Muscle of back (tissue), 11 donors: ENCODE results near the gene SLC19A2. TPM values are rescaled to one million over a fixed set of nuclear protein-coding genes. Genes with fewer than 3 reads are reported as not detected.
A peak's percentile ranks its signal among the peaks of the same experiment; 100 is the strongest.
"Not testable (repeated sequence)": the region's sequence is repeated elsewhere in the genome, so short reads cannot be mapped to it uniquely, and the experiment has no call there.

ENCODE experiments used
- DNase-seq, 3 donors: peaks; one replicate each; pipeline versions ENCODE4 v3.0.0 to v3.0.0-alpha.2; 2013
- polyA plus RNA-seq, 10 donors: library from polyadenylated mRNA; unstranded; fragments of 120-200 nt; gene quantifications; one replicate each; pipeline ENCODE4 v1.2.1, GENCODE V29; 2013; ENCODE audit not compliant: insufficient read length in 10 of 10

The SLC19A2 gene
- polyA plus RNA-seq, 10 donors: 5.7 to 8.2 (median 7.7) TPM

- DNase-seq: no peak
Observed at GRCh38 chr1:169510060-169510459, 24.3 kb upstream of the SLC19A2 start.

GRCh38 chr1:169509354-169509753 lies 23.6 kb upstream of the SLC19A2 start:
- DNase-seq: no peak

GRCh38 chr1:169508432-169509338 lies 22.9 kb upstream of the SLC19A2 start:
- no peak for DNase-seq

GRCh38 chr1:169507413-169507812 lies 21.7 kb upstream of the SLC19A2 start:
- no peak for DNase-seq

- not testable (repeated sequence) for DNase-seq
Observed at GRCh38 chr1:169503601-169504000, 17.9 kb upstream of the SLC19A2 start.

GRCh38 chr1:169499807-169500206 lies 14.1 kb upstream of the SLC19A2 start:
- DNase-seq: no peak

- no peak for DNase-seq
Observed at GRCh38 chr1:169497317-169497716, 11.6 kb upstream of the SLC19A2 start.

- DNase-seq: no peak
Observed at GRCh38 chr1:169495916-169496315, 10.2 kb upstream of the SLC19A2 start.

- no peak for DNase-seq
Observed at GRCh38 chr1:169495046-169495775, 9.5 kb upstream of the SLC19A2 start.

- DNase-seq: no peak
Observed at GRCh38 chr1:169494343-169494742, 8.6 kb upstream of the SLC19A2 start.

- no peak for DNase-seq
Observed at GRCh38 chr1:169493251-169493650, 7.5 kb upstream of the SLC19A2 start.

- no peak for DNase-seq
Observed at GRCh38 chr1:169491845-169492281, 6.1 kb upstream of the SLC19A2 start.

GRCh38 chr1:169488157-169488556 lies 2.4 kb upstream of the SLC19A2 start:
- no peak for DNase-seq

- no peak for DNase-seq
Observed at GRCh38 chr1:169487561-169487960, 1.8 kb upstream of the SLC19A2 start.

- no peak for DNase-seq
Observed at GRCh38 chr1:169487133-169487532, 1.4 kb upstream of the SLC19A2 start.

- peak; percentile 37 to 74 (median 65) for DNase-seq
Observed at GRCh38 chr1:169486281-169487051, 722 bp upstream of the SLC19A2 start.

- DNase-seq: peak in 2 of 3 donors; percentile 4 to 36
Observed at GRCh38 chr1:169484683-169485430, 887 bp downstream of the SLC19A2 start.

GRCh38 chr1:169484101-169484500 lies 1.6 kb downstream of the SLC19A2 start:
- no peak for DNase-seq

- peak; percentile 18 to 53 (median 21) for DNase-seq
Observed at GRCh38 chr1:169483500-169483966, 2.2 kb downstream of the SLC19A2 start.

- no peak for DNase-seq
Observed at GRCh38 chr1:169479363-169480066, 6.2 kb downstream of the SLC19A2 start.
